T-helper 22 cell (primary cell): ENCODE measurements around the gene CTDP1.

Experiments used
- DNase-seq: peaks from one replicate; pipeline ENCODE4 v3.0.0-alpha.2; 2020; ENCODE audit warnings: low read depth

The CTDP1 gene

GRCh38 chr18:79679552-79680099 lies at the start of gene CTDP1:
CTDP1 (plus strand) TSS chr18:79679803; CDS start chr18:79679948, 145 bp downstream.
- DNase-seq: peak; percentile 80

- no peak for DNase-seq
Observed at GRCh38 chr18:79630281-79631095, 49.1 kb upstream of the CTDP1 start.

GRCh38 chr18:79631096-79631507 lies 48.5 kb upstream of the CTDP1 start:
- DNase-seq: no peak

GRCh38 chr18:79631761-79632446 lies 47.7 kb upstream of the CTDP1 start:
- no peak for DNase-seq

GRCh38 chr18:79632765-79633164 lies 46.8 kb upstream of the CTDP1 start:
- no peak for DNase-seq

- no peak for DNase-seq
Observed at GRCh38 chr18:79634186-79634585, 45.4 kb upstream of the CTDP1 start.

- DNase-seq: no peak
Observed at GRCh38 chr18:79634593-79635426, 44.8 kb upstream of the CTDP1 start.

GRCh38 chr18:79635427-79635726 lies 44.2 kb upstream of the CTDP1 start:
- DNase-seq: no peak

- no peak for DNase-seq
Observed at GRCh38 chr18:79637181-79637920, 42.3 kb upstream of the CTDP1 start.

GRCh38 chr18:79637921-79638909 lies 41.4 kb upstream of the CTDP1 start:
- DNase-seq: no peak

GRCh38 chr18:79639072-79639829 lies 40.4 kb upstream of the CTDP1 start:
- no peak for DNase-seq

- DNase-seq: no peak
Observed at GRCh38 chr18:79640064-79640672, 39.4 kb upstream of the CTDP1 start.

- DNase-seq: no peak
Observed at GRCh38 chr18:79640875-79641274, 38.7 kb upstream of the CTDP1 start.

GRCh38 chr18:79641722-79642497 lies 37.7 kb upstream of the CTDP1 start:
- no peak for DNase-seq

GRCh38 chr18:79642626-79643025 lies 37.0 kb upstream of the CTDP1 start:
- no peak for DNase-seq

GRCh38 chr18:79643054-79643984 lies 36.3 kb upstream of the CTDP1 start:
- DNase-seq: no peak

- peak; percentile 31 for DNase-seq
Observed at GRCh38 chr18:79644006-79644665, 35.5 kb upstream of the CTDP1 start.
